MM.1S (cell line): ENCODE results near the gene YAE1.

ENCODE experiments used
- DNase-seq: peaks from one replicate; pipeline ENCODE4 v3.0.0-alpha.2; 2015
- H2AFZ ChIP-seq: fragments of 300-600 bp; sonication (generic); 2 replicates; pipeline ENCODE4 v1.6.0; 2016; ENCODE audit warnings: antibody characterized with exemption, low read length
- H3F3A ChIP-seq: fragments of 300-600 bp; sonication (generic); 2 replicates; pipeline ENCODE4 v1.6.1; 2016; ENCODE audit warnings: mild to moderate bottlenecking, antibody characterized with exemption, low read length, moderate library complexity, mixed read lengths; ENCODE audit not compliant: insufficient read depth
- H3K27ac ChIP-seq: fragments of 300-600 bp; sonication (generic); 2 replicates; pipeline ENCODE4 v1.5.1; 2016; ENCODE audit warnings: mild to moderate bottlenecking, low read length
- H3K27me3 ChIP-seq: fragments of 300-600 bp; sonication (generic); replicated peaks from 2 replicates; pipeline ENCODE4 v1.6.0; 2016; ENCODE audit warnings: low read length; ENCODE audit not compliant: insufficient read depth
- H3K36me3 ChIP-seq: fragments of 300-600 bp; sonication (generic); replicated peaks from 2 replicates; pipeline ENCODE4 v1.6.1; 2016; ENCODE audit warnings: mild to moderate bottlenecking, low read length, mixed read lengths; ENCODE audit not compliant: insufficient read depth
- H3K4me1 ChIP-seq: fragments of 300-600 bp; sonication (generic); 2 replicates; pipeline ENCODE4 v1.6.1; 2016; ENCODE audit warnings: low read length, mixed read lengths
- H3K4me2 ChIP-seq: fragments of 300-600 bp; sonication (generic); 2 replicates; pipeline ENCODE4 v1.6.0; 2016; ENCODE audit warnings: low read depth, low read length
- H3K4me3 ChIP-seq: fragments of 300-600 bp; sonication (generic); 2 replicates; pipeline ENCODE4 v1.5.1; 2016; ENCODE audit warnings: low read length, mixed read lengths
- H3K79me2 ChIP-seq: fragments of 300-600 bp; sonication (generic); 2 replicates; pipeline ENCODE4 v1.6.1; 2016; ENCODE audit warnings: mixed run types, low read length, mixed read lengths
- H3K9ac ChIP-seq: fragments of 300-600 bp; sonication (generic); 2 replicates; pipeline ENCODE4 v1.6.1; 2016; ENCODE audit warnings: low read length, mixed read lengths
- H3K9me2 ChIP-seq: fragments of 300-600 bp; sonication (generic); replicated peaks from 2 replicates; pipeline ENCODE4 v1.6.1; 2016; ENCODE audit warnings: mild to moderate bottlenecking, low read length, mixed read lengths; ENCODE audit not compliant: insufficient read depth
- H3K9me3 ChIP-seq: fragments of 300-600 bp; sonication (generic); replicated peaks from 2 replicates; pipeline ENCODE4 v1.6.1; 2016; ENCODE audit warnings: mild to moderate bottlenecking, low read length, mixed read lengths; ENCODE audit not compliant: insufficient read depth
- H4K20me1 ChIP-seq: fragments of 300-600 bp; sonication (generic); 2 replicates; pipeline ENCODE4 v1.6.1; 2016; ENCODE audit warnings: mild to moderate bottlenecking, low read length, moderate library complexity, mixed read lengths; ENCODE audit not compliant: insufficient read depth
- EZH2 ChIP-seq: fragments of 300-600 bp; sonication (generic); optimal IDR thresholded peaks from 2 replicates; pipeline ENCODE3; 2017; ENCODE audit warnings: low read depth, mild to moderate bottlenecking, antibody characterized with exemption, low read length, mixed read lengths
- EZH2phosphoT487 ChIP-seq: fragments of 300-600 bp; sonication (generic); IDR thresholded peaks from 2 replicates; pipeline ENCODE4 v1.6.1; 2018; ENCODE audit warnings: antibody characterized with exemption, low read length
- TF ChIP-seq, protein P1 (sequence below): fragments of 300-600 bp; sonication (generic); IDR thresholded peaks from 2 replicates; pipeline ENCODE4 v1.5.1; 2016; ENCODE audit warnings: antibody characterized with exemption, low read length, mixed read lengths

The YAE1 gene

DNA sequence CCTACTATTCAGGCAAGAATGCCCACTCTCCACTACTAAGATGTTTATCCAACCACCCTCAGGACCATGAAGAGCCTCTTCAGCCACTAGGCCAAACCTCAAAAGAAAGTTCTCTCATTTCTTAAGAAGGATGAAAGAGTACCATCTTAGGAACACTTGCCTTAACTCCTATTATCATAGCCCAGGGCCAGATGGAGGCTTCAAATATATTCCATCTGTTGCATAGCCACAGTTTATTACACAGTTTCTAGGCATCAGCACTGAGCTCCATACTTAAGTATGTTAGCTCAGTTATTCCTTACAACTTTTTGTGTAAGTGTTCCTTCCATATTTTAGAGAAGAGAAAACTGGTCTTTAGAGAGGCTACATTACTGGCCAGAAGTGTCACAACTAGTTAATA is 37.4 kb upstream of the YAE1 start:
- DNase-seq, result no peak
- H2AFZ ChIP-seq, result no peak overlapping the region
- TF ChIP-seq EZH2, result no peak
- no peak for TF ChIP-seq EZH2phosphoT487
- TF ChIP-seq, protein P1, sequence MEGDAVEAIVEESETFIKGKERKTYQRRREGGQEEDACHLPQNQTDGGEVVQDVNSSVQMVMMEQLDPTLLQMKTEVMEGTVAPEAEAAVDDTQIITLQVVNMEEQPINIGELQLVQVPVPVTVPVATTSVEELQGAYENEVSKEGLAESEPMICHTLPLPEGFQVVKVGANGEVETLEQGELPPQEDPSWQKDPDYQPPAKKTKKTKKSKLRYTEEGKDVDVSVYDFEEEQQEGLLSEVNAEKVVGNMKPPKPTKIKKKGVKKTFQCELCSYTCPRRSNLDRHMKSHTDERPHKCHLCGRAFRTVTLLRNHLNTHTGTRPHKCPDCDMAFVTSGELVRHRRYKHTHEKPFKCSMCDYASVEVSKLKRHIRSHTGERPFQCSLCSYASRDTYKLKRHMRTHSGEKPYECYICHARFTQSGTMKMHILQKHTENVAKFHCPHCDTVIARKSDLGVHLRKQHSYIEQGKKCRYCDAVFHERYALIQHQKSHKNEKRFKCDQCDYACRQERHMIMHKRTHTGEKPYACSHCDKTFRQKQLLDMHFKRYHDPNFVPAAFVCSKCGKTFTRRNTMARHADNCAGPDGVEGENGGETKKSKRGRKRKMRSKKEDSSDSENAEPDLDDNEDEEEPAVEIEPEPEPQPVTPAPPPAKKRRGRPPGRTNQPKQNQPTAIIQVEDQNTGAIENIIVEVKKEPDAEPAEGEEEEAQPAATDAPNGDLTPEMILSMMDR, result no peak

DNA sequence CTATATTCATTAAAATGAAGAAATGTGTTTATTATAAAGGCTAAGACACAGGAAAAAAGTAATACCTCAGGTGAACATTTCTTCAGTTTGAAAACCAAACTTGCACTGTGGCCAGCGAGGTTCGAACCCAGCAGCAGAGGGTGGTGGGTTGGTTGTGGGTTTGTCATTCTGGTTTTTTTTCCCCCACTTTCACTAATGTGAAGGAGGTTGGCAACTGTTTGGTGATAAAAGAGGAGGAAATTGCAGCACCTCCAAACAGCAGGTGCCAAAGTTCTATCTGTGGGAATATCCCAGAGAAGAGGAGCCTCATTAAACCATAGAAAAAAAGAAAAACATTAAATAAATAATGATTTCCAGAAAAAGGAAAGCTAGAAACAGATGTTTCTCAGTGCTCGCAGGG is 36.6 kb upstream of the YAE1 start:
- H3K27me3 ChIP-seq, result no peaks in the 10 kb centered on the region
- TF ChIP-seq EZH2, result no peak
- no peak for TF ChIP-seq EZH2phosphoT487
- TF ChIP-seq, protein P1, result no peak
- H2AFZ ChIP-seq, result no peak overlapping the region
- no peaks in the 10 kb centered on the region for H3K9me2 ChIP-seq
- no peak overlapping the region for H3K4me3 ChIP-seq
- no peaks in the 10 kb centered on the region for H4K20me1 ChIP-seq
- no peak overlapping the region for H3K4me2 ChIP-seq
- no peak overlapping the region for H3K27ac ChIP-seq
- H3F3A ChIP-seq, result no peaks in the 10 kb centered on the region
- no peak for DNase-seq
- no peaks in the 10 kb centered on the region for H3K9me3 ChIP-seq
- H3K9ac ChIP-seq, result no peak overlapping the region
- no peaks in the 10 kb centered on the region for H3K4me1 ChIP-seq
- no peaks in the 10 kb centered on the region for H3K79me2 ChIP-seq
- no peaks in the 10 kb centered on the region for H3K36me3 ChIP-seq

More for the DNA sequence above, 37.4 kb upstream of the YAE1 start:
- Histone ChIP-seq H3K9me2 (no peaks in the 10 kb centered on the region), H3K27me3 (no peaks in the 10 kb centered on the region), H3F3A (no peaks in the 10 kb centered on the region), H3K79me2 (no peaks in the 10 kb centered on the region), H3K4me1 (no peaks in the 10 kb centered on the region), H3K4me2 (no peak overlapping the region), H3K36me3 (no peaks in the 10 kb centered on the region), H3K9ac (no peak overlapping the region), H3K9me3 (no peaks in the 10 kb centered on the region), H4K20me1 (no peaks in the 10 kb centered on the region), H3K27ac (no peak overlapping the region), H3K4me3 (no peak overlapping the region)

DNA sequence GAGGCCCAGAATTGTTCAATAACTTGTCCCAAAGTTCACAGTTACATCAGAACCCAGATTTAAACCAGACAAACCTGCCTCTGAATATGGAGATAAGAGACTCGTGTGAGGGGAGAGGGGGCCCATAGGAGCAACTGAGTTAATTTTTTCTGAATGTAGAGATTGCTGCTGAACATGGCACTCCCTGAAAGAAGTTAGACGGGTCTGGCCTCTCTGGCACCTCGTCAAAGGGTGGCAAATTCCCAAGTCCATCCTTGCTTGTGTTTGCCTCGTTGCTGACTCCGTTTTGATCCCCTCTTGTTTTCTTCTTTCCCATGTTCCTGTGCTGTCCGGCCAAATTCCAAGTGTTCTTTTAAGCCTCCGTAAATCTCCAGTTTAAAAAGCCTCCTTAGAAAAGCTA is 35.2 kb upstream of the YAE1 start:
- Histone ChIP-seq H4K20me1 (no peaks in the 10 kb centered on the region), H3K4me3 (no peak overlapping the region), H3K79me2 (no peaks in the 10 kb centered on the region), H3K36me3 (no peaks in the 10 kb centered on the region), H3K27me3 (no peaks in the 10 kb centered on the region), H3K9ac (no peak overlapping the region), H3K9me3 (no peaks in the 10 kb centered on the region), H3K4me1 (no peaks in the 10 kb centered on the region), H3K9me2 (no peaks in the 10 kb centered on the region), H3F3A (no peaks in the 10 kb centered on the region), H3K4me2 (no peak overlapping the region), H3K27ac (no peak overlapping the region), H2AFZ (no peak overlapping the region)
- DNase-seq, result no peak
- no peak for TF ChIP-seq EZH2
- TF ChIP-seq, protein P1, result no peak

DNA sequence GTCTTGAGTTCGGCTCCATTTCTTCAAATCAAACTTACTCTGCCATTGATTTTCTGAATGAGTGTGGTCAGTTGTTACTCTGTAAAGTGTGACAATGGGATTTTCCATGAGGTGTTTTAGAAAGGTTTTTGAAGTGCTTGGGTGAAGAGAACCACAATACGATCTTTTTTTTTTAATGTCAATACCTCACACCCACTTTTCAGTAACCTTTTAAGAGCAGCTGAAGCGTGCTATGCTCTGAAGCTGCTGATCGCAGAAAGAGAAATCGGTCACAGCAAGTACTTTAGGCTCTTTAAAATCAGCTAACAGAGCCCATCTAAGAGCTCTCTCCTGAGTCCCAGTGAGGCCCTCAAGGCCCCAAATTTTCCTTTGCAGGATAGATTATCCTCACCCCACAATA is 34.4 kb upstream of the YAE1 start:
- Histone ChIP-seq H3K9ac (no peak overlapping the region), H3K9me2 (no peaks in the 10 kb centered on the region), H3K27me3 (no peaks in the 10 kb centered on the region), H3K4me3 (no peak overlapping the region), H2AFZ (no peak overlapping the region), H3K4me1 (no peaks in the 10 kb centered on the region), H3K27ac (no peak overlapping the region), H3K9me3 (no peaks in the 10 kb centered on the region), H3F3A (no peaks in the 10 kb centered on the region), H4K20me1 (no peaks in the 10 kb centered on the region), H3K36me3 (no peaks in the 10 kb centered on the region), H3K4me2 (no peak overlapping the region), H3K79me2 (no peaks in the 10 kb centered on the region)
- DNase-seq, result no peak
- TF ChIP-seq EZH2, result no peak
- TF ChIP-seq, protein P1, result no peak
- TF ChIP-seq EZH2phosphoT487, result no peak
